ENCODE data around the gene NMNAT3. TPM values are rescaled to one million over a fixed set of nuclear protein-coding genes. Genes with fewer than 3 reads are reported as not detected.

NMNAT3 gene
- total RNA-seq, 1 donor from 2014 or later: 1.6 TPM

DNA sequence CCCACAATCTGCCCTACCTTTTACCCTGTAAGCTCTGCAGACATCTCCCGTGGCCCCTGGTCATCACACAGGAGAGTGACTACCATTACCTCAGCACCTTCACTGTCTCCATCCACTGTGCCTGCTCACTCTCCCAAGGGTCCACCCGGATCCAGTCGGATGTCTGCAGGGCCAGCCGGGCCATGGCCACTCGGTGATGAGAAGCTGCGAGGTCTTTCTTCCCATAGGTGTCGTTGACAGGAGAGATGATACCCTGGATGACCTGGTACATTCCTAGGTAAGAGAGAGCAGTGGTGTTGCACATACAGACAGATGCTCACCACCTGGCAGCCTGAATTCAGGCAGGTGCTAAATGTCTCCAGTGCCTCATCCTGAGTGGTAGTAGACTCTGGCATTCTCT lies 99.0 kb downstream of the NMNAT3 start:
- no peak overlapping the region for H3K4me3 ChIP-seq (ENCODE audit: low read depth, low read length)
- TF ChIP-seq, protein P1, sequence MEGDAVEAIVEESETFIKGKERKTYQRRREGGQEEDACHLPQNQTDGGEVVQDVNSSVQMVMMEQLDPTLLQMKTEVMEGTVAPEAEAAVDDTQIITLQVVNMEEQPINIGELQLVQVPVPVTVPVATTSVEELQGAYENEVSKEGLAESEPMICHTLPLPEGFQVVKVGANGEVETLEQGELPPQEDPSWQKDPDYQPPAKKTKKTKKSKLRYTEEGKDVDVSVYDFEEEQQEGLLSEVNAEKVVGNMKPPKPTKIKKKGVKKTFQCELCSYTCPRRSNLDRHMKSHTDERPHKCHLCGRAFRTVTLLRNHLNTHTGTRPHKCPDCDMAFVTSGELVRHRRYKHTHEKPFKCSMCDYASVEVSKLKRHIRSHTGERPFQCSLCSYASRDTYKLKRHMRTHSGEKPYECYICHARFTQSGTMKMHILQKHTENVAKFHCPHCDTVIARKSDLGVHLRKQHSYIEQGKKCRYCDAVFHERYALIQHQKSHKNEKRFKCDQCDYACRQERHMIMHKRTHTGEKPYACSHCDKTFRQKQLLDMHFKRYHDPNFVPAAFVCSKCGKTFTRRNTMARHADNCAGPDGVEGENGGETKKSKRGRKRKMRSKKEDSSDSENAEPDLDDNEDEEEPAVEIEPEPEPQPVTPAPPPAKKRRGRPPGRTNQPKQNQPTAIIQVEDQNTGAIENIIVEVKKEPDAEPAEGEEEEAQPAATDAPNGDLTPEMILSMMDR (conservative IDR thresholded peaks at IDR 0.05; ENCODE audit: low read depth, low read length): no peak
- no peak for DNase-seq (ENCODE audit: low read depth)

- no peak overlapping the region for H3K4me3 ChIP-seq (ENCODE audit: low read depth, low read length)
- TF ChIP-seq, protein P1 (conservative IDR thresholded peaks at IDR 0.05; ENCODE audit: low read depth, low read length): no peak
- no peak for DNase-seq (ENCODE audit: low read depth)
Measured at GRCh38 chr3:139577909-139578308, 99.9 kb downstream of the NMNAT3 start.

GRCh38 chr3:139577346-139577745 lies 100.4 kb downstream of the NMNAT3 start:
- no peak overlapping the region for H3K4me3 ChIP-seq (ENCODE audit: low read depth, low read length)
- TF ChIP-seq, protein P1 (conservative IDR thresholded peaks at IDR 0.05; ENCODE audit: low read depth, low read length): no peak
- DNase-seq (ENCODE audit: low read depth): no peak

DNA sequence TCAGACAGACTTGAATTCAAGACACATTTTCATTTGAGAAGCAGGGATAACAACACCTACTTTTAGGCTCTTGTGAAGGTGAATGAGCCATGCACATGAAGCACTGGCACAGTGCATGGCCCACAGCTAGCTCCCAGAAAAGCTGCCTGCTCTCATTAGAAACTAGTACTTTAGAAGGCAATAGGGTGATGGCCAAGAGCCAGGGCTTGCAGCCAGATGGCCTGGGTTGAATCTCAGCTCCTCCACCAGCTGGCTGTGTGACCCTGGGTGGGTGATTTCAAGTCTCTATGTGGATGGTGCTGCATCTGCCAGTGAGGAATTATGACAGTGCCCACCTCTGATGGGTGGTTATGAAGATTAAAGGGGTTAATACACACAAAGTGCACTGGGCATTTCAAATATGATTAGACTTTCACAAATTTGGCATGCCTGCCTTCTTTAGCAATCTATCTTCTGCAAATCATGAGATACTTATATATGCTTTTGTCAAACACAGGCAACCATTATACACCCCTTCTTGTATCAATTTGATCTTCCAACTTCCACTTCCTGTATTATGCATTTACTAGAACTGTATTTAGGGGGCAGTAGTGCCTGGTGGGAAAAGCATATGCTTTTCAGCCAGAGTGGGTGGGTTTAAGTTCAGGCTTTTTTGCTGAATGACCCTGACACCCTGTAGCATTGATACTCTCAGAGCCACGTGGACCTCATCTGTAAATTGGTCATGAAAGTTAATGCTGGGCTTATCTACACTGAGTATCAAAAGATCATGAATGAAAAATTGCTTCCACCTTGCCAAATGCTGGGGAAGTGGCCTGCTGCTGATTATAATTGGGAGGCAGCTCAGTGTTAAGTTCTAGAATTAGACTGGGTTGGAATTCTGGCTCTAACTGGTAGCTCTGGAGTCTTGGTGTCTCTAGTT lies 103.5 kb downstream of the NMNAT3 start:
- TF ChIP-seq, protein P1 (conservative IDR thresholded peaks at IDR 0.05; ENCODE audit: low read depth, low read length): peak; percentile 9
- no peak overlapping the region for H3K4me3 ChIP-seq (ENCODE audit: low read depth, low read length)
- DNase-seq (ENCODE audit: low read depth): no peak

DNA sequence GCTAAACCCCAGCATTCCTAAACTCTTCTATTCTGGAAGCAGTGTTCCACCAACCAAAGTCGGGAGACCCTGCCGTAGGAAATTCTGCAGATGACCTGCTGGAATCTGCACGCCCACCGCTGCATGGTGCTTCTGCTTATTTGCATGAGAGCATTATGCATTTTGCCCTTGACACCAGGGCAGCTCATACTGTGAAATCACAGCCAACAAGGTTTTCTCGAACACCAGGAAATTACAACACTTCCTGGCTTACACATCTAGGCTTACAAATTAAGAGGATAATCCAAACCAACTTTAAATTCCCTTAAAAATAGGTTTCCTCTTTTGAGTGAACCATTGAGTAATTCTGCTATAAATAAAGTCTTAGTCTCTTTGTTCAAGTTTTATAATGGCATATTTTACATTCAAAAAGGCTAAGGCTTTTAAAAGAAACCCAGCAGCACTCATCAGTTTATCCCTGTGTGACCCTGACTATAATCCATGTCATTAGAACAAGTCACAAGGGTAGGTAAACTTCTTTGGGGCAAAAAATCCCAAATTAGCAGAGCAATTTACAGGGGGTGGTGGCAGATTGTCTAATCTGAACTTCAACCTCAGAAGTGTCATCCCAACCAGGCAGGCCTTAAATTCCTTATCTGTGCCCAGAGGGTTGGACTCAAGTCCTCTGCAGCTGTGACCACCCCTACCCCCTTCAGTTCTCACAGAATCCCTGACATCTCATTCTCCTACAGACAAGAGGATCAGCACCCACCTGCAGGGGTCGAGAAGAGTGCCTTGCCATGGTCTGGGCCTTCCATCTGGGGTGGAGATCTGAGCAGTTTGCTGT lies 104.7 kb downstream of the NMNAT3 start:
- no peak overlapping the region for H3K4me3 ChIP-seq (ENCODE audit: low read depth, low read length)
- TF ChIP-seq, protein P1 (conservative IDR thresholded peaks at IDR 0.05; ENCODE audit: low read depth, low read length): no peak
- no peak for DNase-seq (ENCODE audit: low read depth)

GRCh38 chr3:139571711-139572110 lies 106.1 kb downstream of the NMNAT3 start:
- no peak overlapping the region for H3K4me3 ChIP-seq (ENCODE audit: low read depth, low read length)
- TF ChIP-seq, protein P1 (conservative IDR thresholded peaks at IDR 0.05; ENCODE audit: low read depth, low read length): no peak
- DNase-seq (ENCODE audit: low read depth): no peak
